Measurements from ENCODE around the gene PAK1IP1. TPM values are rescaled to one million over a fixed set of nuclear protein-coding genes. Genes with fewer than 3 reads are reported as not detected.

Gene PAK1IP1
- total and polyA plus RNA-seq, 2 donors (not counting 3 experiments of a cell fraction or from before 2014, with no cell fraction given): 10.6 to 20.6 TPM

GRCh38 chr6:10655508-10656055, 39.2 kb upstream of the PAK1IP1 start:
- no peak overlapping the region for H3K9ac ChIP-seq (replicated peaks; ENCODE audit: extremely low read depth, insufficient read depth, low read length)
- H3K4me1 ChIP-seq (ENCODE audit: control insufficient read depth, extremely low read depth, insufficient read depth, low read length): no peaks in the 10 kb centered on the region
- no peaks in the 10 kb centered on the region for H3K79me2 ChIP-seq (ENCODE audit: control insufficient read depth, insufficient read depth, low read length)
- ChIA-PET POLR2A (no interaction called here), CTCF (interaction anchor here (0.9 kb wide), 1 partner anchor 15 kb away, joined by 3 read pairs; no protein-coding TSS in a partner anchor)
- H3K36me3 ChIP-seq (ENCODE audit: control insufficient read depth in 2 of 2, extremely low read depth in 1 of 2, insufficient read depth in 2 of 2, low read length in 2 of 2): no peaks in the 10 kb centered on the region
- DNase-seq (ENCODE audit: low read depth, low spot score) (no peak), FAIRE-seq (no peak)
- H3K4me3 ChIP-seq (replicated peaks in 1 of 3; ENCODE audit: insufficient read depth in 1 of 3, low read depth in 1 of 3, low read length in 3 of 3): no peak overlapping the region
- dilution Hi-C loops (cut with MboI; ENCODE audit: extremely low pct_ligation_motif_present, low sequenced_read_pairs) (no loop called here), intact Hi-C loops (cut with micrococcal nuclease) (no loop called here)
- no TSS peak for BruUV-seq (replicated peaks)
- H3K9me3 ChIP-seq (replicated peaks; ENCODE audit: control insufficient read depth, insufficient read depth, low read length): no peaks in the 10 kb centered on the region
- no peaks in the 10 kb centered on the region for H4K20me1 ChIP-seq (replicated peaks; ENCODE audit: control insufficient read depth, extremely low read depth, insufficient read depth, low read length)
- H3K4me2 ChIP-seq (ENCODE audit: insufficient read depth, low read length): no peak overlapping the region
- peaks cover 0 to 9% of the 10 kb centered on the region in 2 experiments for H3K27me3 ChIP-seq (ENCODE audit: control insufficient read depth in 2 of 2, insufficient read depth in 2 of 2, low read length in 2 of 2)
- no peaks in the 10 kb centered on the region for H3K9me1 ChIP-seq (replicated peaks; ENCODE audit: control insufficient read depth, extremely low read depth, insufficient read depth, low read length)
- no peak overlapping the region for H3K27ac ChIP-seq (ENCODE audit: insufficient read depth, low read depth, low read length)
- no peak overlapping the region for H2AFZ ChIP-seq (ENCODE audit: low read depth, low read length)
- TF ChIP-seq EZH2 (IDR thresholded peaks at IDR 0.05; ENCODE audit: borderline replicate concordance, low read depth, low read length, severe bottlenecking) (no peak), GATA2 (IDR thresholded peaks at IDR 0.05; ENCODE audit: insufficient read depth, insufficient read length, low read depth, low read length) (no peak), CTCF (IDR thresholded peaks at IDR 0.05; ENCODE audit: extremely low read depth in 1 of 2, insufficient read depth in 1 of 2, low read depth in 1 of 2, low read length in 2 of 2) (no peak), POLR2AphosphoS5 (IDR thresholded peaks at IDR 0.05; ENCODE audit: insufficient read depth, low read depth, low read length) (no peak), JUN (IDR thresholded peaks at IDR 0.05; ENCODE audit: borderline replicate concordance, insufficient read depth, insufficient read length, low read depth) (no peak), MYC (IDR thresholded peaks at IDR 0.05; ENCODE audit: low read depth, low read length) (no peak), FOS (IDR thresholded peaks at IDR 0.05; ENCODE audit: borderline replicate concordance, insufficient read depth, low read length) (no peak), MAX (IDR thresholded peaks at IDR 0.05; ENCODE audit: insufficient read depth, insufficient read length) (no peak), POLR2A (IDR thresholded peaks at IDR 0.05; ENCODE audit: low read depth, low read length) (no peak)

All from endothelial cell of umbilical vein (primary cell).